GM18870 (cell line): ENCODE measurements around the gene MTMR4.
"Not testable (repeated sequence)": the region's sequence is repeated elsewhere in the genome, so short reads cannot be mapped to it uniquely, and the experiment has no call there.

Source experiments
- ATAC-seq: cut with Tn5 transposase; IDR thresholded peaks from one replicate; pipeline ENCODE4 v1.9.1; 2021; ENCODE audit warnings: moderate library complexity; ENCODE audit not compliant: unreplicated experiment

MTMR4 gene

DNA sequence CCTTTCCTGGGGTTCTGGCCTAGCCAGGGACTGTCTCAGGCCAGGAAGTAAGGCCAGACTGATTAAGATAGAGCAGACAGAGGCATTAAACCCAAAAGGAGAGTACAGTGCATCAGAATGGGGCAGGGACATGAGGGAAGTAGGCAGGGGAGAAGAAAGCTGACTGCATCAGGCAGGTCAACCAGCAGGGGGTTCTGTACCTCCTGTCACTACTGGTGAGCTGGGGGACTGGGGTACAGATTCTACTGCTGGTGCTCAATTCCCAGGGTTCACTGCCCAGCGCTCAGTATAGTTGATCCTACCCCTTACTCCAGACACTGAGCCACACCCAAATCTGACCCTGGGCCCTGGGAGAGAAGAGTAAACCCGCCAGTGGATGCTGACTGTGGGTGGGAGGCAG, 12.9 kb upstream of the MTMR4 start:
- ATAC-seq = no peak

DNA sequence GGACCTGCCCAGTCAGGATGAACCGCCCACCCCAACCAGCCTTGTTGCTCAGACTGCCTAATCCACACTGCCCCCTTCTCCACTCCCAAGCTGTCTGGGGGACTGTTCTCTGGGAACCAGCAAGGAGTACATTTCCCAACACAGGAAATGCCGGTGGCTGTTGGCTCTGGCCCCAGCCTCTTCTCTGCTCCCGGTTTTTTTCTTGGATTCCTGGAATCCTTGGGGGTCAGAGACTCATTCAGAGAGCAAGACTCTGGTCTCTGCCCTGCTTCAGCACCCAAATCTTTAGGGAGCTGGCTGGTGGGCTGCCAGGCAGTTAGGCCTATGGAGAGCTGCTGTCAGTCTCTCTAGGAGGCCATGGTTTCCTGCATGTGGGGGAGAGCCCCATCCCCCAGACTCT, 10.8 kb upstream of the MTMR4 start:
- ATAC-seq = no peak

GRCh38 chr17:58521680-58522079, 7.2 kb upstream of the MTMR4 start:
- ATAC-seq = no peak

- ATAC-seq = no peak
Measured at GRCh38 chr17:58520843-58521430, 6.5 kb upstream of the MTMR4 start.

DNA sequence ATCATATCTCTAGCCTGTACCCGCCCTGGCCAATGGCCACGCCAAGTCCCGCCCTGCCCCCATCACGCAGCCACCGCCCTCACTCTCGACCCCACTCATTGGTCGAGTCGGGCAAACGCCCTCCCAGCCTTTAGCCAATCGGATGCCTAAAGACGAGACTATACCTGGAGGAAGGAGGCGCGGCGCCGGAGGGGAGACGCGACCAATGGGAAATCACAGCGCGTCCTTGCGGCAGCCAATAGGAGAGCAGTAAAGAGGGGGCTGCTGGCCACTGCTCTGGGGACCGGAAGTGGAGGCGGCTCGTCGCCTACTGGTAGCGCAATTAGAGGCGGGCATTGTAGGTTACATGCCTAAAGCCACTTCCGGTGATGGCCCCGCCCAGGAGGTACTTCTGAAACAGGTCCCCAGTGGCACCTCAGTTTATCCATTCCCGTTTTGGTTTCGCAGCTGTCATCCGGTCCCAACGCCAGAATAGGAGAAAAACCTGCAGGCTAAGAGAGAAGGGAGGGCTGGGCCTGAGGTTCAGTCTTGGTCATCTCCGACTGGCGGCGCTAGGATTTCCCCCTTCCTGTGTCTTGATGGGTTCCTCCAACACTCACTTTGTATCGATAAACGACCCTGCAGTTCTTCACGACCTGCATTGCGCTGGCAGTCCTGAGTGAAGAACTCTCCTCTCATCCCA, 3.6 kb upstream of the MTMR4 start:
- peak; percentile 80 for ATAC-seq

- no peak for ATAC-seq
Measured at GRCh38 chr17:58517378-58517927, 3.0 kb upstream of the MTMR4 start.

- no peak for ATAC-seq
Measured at GRCh38 chr17:58516644-58517377, 2.4 kb upstream of the MTMR4 start.

- ATAC-seq = no peak
Measured at GRCh38 chr17:58515286-58515685, 848 bp upstream of the MTMR4 start.

DNA sequence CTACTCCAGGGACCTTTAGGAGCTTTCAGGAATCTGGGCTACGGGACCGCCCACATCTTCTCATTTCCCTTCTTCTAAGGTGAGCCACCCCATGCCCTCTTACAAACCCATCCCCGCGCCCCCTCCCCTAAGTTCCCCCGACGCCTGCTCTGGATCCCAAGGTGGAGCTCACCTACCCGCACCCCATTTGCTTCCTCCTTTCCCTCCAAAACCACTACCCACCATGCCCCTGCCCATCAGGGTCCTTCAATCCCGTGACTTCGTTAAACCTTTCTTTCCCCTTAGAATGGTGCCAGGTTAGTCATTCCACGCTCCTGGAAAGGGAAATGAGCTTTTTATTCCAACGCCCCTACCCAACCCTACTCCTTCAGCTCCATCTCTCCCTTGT, 326 bp upstream of the MTMR4 start:
- ATAC-seq = no peak

GRCh38 chr17:58513267-58513964, 1.0 kb downstream of the MTMR4 start:
- no peak for ATAC-seq

DNA sequence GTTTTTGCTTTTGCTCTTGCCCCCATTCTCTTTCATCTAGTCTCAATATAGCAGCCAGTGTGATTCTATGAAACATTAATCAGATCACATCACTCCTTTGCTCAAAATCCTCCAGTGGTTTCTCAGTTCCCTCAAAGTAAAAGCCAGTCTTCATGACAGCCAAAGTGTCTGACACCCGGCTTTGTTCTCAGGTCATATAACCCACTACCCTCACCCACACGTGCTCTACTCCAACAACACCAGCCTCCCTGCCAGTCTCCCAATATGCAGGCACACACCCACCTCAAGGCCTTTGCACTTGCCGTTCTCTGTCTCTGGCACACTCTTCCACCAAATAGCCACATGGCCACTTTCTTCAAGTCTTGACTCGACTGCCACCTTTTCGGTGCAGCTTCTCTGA, 4.4 kb downstream of the MTMR4 start:
- no peak for ATAC-seq

DNA sequence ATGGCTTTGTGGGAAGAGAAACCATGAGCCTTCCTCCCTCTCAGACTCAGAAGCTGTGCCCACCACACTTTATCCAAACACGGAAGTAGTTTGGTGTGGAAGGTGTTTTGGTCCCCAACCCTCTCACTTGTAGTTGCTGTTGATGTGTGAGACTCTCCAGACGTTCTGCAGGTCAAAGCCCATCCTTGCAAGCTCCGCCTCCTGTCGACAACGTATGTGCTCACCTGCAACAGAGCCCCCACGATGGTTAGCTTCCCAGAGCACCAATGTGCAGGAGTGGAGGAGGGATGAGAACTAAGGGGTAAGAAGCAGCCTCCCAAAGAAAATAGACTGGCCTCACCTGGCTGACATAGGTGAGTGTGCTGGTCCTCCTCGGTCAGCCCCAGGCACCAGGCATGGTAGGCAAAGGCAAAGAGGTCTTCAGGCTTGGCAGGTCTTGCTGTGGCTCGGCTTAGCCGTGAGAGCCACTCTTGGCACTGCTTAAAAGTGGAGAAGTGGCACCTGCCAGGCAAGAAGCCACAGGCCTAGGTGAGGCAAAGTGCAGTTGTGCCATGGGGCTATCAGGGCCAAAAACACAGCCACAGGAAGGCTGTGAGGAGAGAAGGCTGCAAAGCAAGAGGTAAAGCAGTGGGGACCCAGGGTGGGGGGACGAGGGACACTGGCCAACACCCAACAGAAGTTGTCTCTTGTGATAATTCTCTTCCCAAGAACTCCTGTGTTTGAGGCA, 5.9 kb downstream of the MTMR4 start:
- no peak for ATAC-seq

DNA sequence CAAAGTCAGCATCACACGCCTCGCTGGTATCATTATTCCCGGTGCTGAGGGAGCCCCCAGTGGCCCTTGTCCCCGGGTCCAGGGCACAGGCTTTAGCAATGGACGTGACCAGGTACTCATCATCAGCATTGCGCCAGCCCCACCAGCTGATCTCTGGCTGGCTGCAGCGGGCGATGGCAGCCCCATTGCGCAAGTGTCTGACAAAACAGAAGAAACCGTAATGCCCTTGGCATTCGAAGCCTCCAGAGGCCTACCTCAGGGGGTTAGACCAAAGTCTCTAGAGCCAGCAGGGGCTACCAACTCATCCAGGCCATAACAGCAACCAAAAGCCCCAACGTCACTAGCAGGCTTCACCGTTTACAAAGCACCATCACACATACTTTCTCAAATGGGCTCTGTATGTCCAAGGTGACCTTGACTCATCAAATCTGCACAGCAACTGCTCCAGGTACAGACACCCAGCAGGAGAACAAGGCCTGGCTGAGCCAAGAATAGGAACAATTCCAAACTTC, 7.3 kb downstream of the MTMR4 start:
- ATAC-seq = no peak

DNA sequence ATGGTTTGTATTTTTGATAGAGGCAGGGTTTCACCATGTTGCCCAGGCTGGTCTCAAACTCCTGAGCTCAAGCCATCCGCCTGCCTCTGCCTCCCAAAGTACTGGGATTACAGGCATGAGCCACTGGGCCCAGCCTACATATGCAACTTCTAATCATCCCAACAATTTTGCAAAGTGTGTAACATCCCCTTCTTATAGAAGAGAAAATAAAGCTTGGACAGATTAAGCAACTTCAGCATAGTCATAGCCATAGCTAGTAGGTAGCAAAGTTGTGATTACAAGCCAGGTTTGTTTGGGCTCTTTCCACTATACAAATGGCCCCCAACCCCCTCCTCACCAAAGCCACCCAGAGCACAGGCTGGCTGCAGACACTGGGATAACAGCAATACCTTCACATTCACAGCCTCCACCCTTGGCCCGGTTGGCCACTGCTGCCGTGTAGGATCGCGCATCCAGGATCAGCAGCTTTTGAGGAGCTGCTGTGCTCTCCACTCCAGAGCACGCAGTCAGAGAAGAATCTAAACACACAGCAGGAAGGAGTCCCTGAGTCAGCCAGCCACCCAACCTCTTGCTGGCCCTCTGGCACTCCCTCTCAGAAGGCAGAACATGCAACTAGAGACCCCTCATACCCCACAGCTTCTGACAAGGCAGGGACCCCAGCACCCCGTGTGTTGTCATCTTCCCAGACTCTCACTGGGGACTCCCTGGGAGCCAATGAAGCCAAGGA, 7.9 kb downstream of the MTMR4 start:
- ATAC-seq = no peak

DNA sequence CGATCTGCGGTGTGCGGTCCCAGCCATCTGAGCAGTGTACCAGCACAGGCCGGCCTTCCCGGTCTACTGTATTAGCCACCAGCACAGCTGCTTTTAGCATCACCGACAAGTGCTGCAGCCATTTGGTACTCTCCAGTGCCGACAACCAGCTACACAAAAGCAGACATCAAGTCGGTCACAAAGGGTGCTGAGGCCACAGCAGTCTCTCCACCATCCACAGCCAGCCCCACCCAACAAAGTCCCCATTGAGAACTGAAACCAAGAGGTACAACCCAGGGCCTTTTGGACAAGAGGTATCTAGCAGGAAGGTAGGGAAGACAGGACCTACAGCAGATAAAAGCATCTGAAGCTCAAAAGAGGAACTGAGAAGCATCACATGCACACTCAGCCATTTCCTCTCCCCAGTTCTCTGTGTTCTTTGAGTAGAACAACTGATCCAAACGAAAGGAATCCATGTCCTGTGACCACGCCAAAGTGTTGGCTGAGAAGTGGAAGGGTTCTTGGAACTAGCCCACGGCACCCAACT, 9.5 kb downstream of the MTMR4 start:
- ATAC-seq = peak; percentile 80

DNA sequence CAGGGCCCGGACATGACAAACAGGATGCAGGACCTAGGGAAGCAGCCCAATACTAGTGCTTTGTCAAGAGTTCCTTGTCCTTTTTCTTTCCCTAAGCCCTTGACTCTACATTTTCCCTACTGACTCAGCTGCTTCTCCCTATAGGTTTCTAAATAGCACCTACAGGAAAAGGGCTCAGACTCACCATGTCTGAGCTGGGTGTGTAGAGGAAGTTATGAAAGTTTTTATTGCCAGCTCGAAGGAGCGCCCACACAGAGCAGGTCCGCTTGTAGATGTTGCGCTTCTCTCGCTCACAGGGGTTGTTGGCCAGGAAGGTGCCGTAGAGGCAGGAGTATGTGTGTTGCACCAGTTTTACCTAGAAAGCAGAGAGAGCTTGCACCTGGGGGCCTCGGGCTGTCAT, 10.6 kb downstream of the MTMR4 start:
- ATAC-seq = no peak

DNA sequence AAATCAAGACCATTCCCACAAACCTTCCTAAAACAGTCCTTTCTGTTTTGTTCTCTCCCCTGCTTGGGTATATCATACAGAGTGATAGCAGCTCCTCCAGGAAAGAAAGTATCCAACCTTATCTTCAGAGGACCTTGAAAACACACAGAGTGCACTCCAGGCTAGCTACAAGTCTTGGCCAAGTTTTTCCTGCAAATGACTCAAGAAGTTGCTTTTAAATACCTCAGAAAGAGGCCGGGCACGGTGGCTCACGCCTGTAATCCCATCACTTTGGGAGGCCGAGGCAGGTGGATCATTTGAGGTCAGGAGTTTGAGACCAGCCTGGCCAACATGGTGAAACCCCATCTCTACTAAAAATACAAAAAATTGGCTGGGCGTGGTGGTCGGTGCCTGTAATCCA, 11.3 kb downstream of the MTMR4 start:
- not testable (repeated sequence) for ATAC-seq

GRCh38 chr17:58501451-58501850, 13.0 kb downstream of the MTMR4 start:
- no peak for ATAC-seq

DNA sequence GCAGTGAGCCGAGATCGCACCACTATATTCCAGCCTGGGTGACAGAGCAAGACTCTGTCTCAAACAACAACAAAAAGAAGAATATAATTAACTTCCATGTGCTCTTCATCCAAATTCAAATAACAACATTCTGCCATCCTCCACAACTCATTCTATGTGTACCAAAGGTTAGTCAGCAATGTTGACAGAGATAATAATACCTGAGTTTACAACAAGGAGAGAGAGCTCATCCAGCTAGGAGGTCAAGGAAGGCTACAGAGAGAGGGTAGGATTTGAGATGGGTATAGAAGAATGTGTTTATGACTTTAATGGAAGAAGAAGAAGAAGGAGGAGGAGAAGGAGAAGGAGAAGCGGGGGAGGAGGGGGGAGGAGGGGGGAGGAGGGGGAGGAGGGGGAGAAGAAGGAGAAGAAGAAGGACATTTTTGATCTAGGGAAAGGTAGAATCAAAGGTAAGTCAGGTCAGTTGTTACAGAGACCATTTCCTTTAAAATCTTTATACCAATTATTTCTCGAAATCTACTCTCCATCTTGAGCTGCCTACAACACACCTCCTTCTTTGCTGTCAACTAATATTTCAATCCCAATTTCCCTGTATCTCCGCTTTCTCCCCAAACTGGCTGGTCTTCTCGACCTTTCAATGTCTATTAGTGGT, 16.1 kb downstream of the MTMR4 start:
- no peak for ATAC-seq
